Suprapubic skin (tissue), 4 donors: Measurements from ENCODE around the gene GNG5. TPM values are rescaled to one million over a fixed set of nuclear protein-coding genes. Genes with fewer than 3 reads are reported as not detected.

Source experiments
- DNase-seq, 2 donors: peaks; one replicate each; pipeline ENCODE4 v3.0.0-alpha.2; 2019; ENCODE audit warnings: low spot score in 2 of 2
- H3K27ac ChIP-seq: fragments of 200-600 bp; sonication (generic); one replicate; pipeline ENCODE4 v1.5.1; 2019
- H3K27me3 ChIP-seq: fragments of 200-600 bp; sonication (generic); one replicate; pipeline ENCODE4 v1.5.1; 2019
- H3K36me3 ChIP-seq: fragments of 200-600 bp; sonication (generic); one replicate; pipeline ENCODE4 v1.5.1; 2019
- H3K4me1 ChIP-seq: fragments of 200-600 bp; sonication (generic); one replicate; pipeline ENCODE4 v1.5.1; 2019
- H3K4me3 ChIP-seq: fragments of 200-600 bp; sonication (generic); one replicate; pipeline ENCODE4 v1.5.1; 2019; ENCODE audit warnings: mild to moderate bottlenecking
- H3K9me3 ChIP-seq: fragments of 200-600 bp; sonication (generic); one replicate; pipeline ENCODE4 v1.5.1; 2019
- EP300 ChIP-seq: sonication (generic); formaldehyde crosslinking; IDR thresholded peaks from one replicate; pipeline ENCODE4 v1.6.1; 2017; ENCODE audit warnings: antibody characterized with exemption
- POLR2A ChIP-seq, 2 donors: fragments of 450-650 bp; IDR thresholded peaks; one replicate each; pipeline ENCODE4 v1.6.1; 2017; ENCODE audit warnings: antibody characterized with exemption in 2 of 2, mild to moderate bottlenecking in 2 of 2, moderate library complexity in 2 of 2
- POLR2AphosphoS5 ChIP-seq, 3 donors: sonication (generic); formaldehyde crosslinking; IDR thresholded peaks; one replicate each; pipeline ENCODE4 v1.6.1; 2017; ENCODE audit warnings: antibody characterized with exemption in 3 of 3
- WGBS: methylation state at CpG from one replicate; pipeline ENCODE4 v1.1.5; 2018; 5-methylcytosine and 5-hydroxymethylcytosine counted together
- total RNA-seq, 4 donors: library from RNA; depleted of rRNA; stranded (reverse); fragments of >200 nt; gene quantifications; one replicate each; pipeline ENCODE4 v1.1.0, GENCODE V29; 2016
- TF ChIP-seq, protein P1 (sequence below), 2 donors: fragments of 200-600 bp in 1 of 2; fragments of 450-650 bp in 1 of 2; sonication (generic) in 1 of 2; IDR thresholded peaks; one replicate each; pipeline ENCODE4 v1.5.1; 2016 to 2019; ENCODE audit warnings: antibody characterized with exemption in 2 of 2, mild to moderate bottlenecking in 1 of 2, moderate library complexity in 1 of 2

GNG5 gene
- total RNA-seq: 100 to 1,000 TPM in 1 of 4 donors, 10 to 100 TPM in 3; 81.0 to 113 (median 88.2) TPM

DNA sequence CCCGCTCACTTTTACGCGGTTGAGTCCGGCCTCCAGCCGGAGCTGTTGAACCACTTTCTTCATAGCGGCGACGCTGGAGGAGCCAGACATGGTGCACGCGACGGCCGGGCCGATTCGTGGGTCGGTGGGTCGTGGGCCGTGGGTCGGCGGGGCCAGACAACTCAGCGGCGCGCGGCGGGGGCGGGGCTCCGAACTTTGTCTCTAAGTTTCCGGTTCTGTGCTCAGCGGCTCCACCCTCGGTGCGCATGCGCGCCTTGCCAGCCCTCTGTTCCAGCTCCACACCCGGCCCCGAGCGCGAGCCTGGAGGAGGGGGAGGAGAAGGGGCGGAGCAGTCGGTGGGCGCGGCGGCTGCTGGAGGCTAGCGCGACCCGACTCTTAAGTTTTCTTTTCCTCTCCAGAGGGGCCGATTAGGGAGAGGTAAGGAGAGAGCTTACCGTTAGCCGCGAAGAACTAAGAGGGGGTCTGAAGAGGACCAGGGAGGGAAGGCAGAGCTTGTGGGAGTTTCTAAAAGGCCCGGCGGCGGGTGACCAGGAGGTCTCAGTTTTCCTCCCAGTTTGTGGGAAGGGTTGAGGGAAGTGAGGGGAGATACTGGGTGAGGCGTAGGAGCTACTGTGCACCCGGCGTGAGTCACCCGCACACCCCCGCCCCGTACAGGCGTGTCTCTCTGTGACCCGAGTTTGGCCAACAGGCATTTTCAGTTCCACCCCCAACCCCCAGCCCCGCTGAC lies at the start of gene GNG5, which contains the start of gene SPATA1:
Gene GNG5 (minus strand): TSS at position 580 of the 727 bp plus-strand sequence. CDS start 490 bp downstream, at position 90.
Gene SPATA1 (plus strand): TSS at position 385 of the 727 bp plus-strand sequence. CDS start 9,974 bp downstream, outside the sequence.
- peak within 1 kb of the TSS; percentile 88 for H3K4me3 ChIP-seq
- WGBS: 0% methylated on average over 49 of the region's 60 CpGs
- TF ChIP-seq POLR2AphosphoS5 (IDR thresholded peaks at IDR 0.05) (peak in 2 of 3 donors; percentile 28 to 37), EP300 (no peak), POLR2A (IDR thresholded peaks at IDR 0.05) (peak; percentile 30 to 73)
- TF ChIP-seq, protein P1, sequence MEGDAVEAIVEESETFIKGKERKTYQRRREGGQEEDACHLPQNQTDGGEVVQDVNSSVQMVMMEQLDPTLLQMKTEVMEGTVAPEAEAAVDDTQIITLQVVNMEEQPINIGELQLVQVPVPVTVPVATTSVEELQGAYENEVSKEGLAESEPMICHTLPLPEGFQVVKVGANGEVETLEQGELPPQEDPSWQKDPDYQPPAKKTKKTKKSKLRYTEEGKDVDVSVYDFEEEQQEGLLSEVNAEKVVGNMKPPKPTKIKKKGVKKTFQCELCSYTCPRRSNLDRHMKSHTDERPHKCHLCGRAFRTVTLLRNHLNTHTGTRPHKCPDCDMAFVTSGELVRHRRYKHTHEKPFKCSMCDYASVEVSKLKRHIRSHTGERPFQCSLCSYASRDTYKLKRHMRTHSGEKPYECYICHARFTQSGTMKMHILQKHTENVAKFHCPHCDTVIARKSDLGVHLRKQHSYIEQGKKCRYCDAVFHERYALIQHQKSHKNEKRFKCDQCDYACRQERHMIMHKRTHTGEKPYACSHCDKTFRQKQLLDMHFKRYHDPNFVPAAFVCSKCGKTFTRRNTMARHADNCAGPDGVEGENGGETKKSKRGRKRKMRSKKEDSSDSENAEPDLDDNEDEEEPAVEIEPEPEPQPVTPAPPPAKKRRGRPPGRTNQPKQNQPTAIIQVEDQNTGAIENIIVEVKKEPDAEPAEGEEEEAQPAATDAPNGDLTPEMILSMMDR (IDR thresholded peaks at IDR 0.05): no peak
- peaks cover 38% of the 10 kb centered on the region for H3K4me1 ChIP-seq
- no peaks in the 10 kb centered on the region for H3K27me3 ChIP-seq
- peak; percentile 99 for DNase-seq
- peak within 1 kb of the TSS; percentile 98 for H3K27ac ChIP-seq
- peaks cover 7% of the 10 kb centered on the region for H3K9me3 ChIP-seq
- H3K36me3 ChIP-seq: no peaks in the 10 kb centered on the region

DNA sequence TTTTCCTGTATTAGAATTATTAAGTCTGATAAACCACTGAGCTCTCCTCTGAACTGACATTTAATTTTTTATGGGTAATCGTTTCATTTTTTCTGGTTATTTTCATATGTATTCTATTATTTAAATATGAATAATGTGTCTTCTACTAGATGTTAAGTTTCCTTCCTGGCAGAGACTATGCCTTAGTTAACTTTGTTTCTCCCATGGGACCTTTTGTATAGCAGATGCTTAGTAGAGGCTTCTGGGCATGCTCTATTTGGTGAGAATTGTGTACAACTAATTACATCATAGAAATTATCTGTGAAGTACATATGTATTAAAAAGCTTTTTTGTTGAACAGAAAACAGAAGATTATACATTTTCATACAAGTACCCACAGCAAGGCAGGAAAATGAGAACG lies 44.4 kb upstream of the GNG5 start:
- Histone ChIP-seq H3K9me3 (no peaks in the 10 kb centered on the region), H3K27me3 (no peaks in the 10 kb centered on the region), H3K4me1 (no peaks in the 10 kb centered on the region), H3K36me3 (no peaks in the 10 kb centered on the region), H3K4me3 (no peak overlapping the region), H3K27ac (no peak overlapping the region)
- no peak for DNase-seq
- no peak for TF ChIP-seq EP300
- TF ChIP-seq, protein P1 (IDR thresholded peaks at IDR 0.05): no peak
- 65% methylated on average over 2 of the region's 2 CpGs for WGBS

DNA sequence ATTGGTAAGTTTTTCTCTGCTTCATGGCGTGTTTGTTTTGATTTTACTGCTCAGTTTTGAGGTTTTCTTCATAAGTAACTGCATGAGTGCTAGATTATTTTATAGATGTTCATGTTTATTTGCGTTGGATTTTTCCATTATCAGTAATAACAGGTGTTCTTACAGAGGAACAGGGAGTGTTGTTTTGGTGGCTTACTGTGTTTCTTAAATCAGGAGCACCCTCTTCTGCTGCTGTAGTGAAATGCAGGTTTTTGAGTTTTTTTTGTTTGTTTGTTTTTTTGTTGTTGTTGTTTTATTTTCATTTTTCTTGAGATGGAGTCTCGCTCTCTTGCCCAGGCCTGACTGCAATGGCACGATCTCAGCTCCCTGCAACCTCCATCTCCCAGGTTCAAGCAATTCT lies 35.3 kb upstream of the GNG5 start:
- TF ChIP-seq, protein P1 (IDR thresholded peaks at IDR 0.05): no peak
- TF ChIP-seq POLR2AphosphoS5 (IDR thresholded peaks at IDR 0.05) (no peak), EP300 (no peak), POLR2A (IDR thresholded peaks at IDR 0.05) (no peak)
- 98% methylated on average over 4 of the region's 4 CpGs for WGBS
- Histone ChIP-seq H3K36me3 (peaks cover 5% of the 10 kb centered on the region), H3K4me3 (no peak overlapping the region), H3K9me3 (no peaks in the 10 kb centered on the region), H3K4me1 (no peaks in the 10 kb centered on the region), H3K27ac (no peak overlapping the region), H3K27me3 (no peaks in the 10 kb centered on the region)
- DNase-seq: no peak

DNA sequence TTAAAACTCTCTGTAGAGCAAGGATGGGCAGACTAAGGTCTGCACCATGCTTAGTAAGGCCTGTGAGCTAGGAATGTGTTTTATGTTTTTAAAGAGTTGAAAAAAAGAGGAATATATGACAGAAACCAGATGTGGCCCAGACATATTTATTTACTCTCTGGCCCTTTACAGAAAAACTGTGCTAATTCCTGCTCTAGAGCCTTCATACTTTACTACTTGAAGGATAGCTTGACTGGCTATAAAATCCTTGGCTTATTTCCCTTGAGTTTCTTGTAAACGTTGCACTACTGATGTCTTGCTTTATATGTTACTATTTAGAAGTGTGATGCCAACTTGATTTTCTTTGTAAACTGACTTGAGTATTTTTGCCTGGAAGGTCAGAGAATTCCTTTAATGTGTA lies 34.4 kb upstream of the GNG5 start:
- peaks cover 5% of the 10 kb centered on the region for H3K36me3 ChIP-seq

DNA sequence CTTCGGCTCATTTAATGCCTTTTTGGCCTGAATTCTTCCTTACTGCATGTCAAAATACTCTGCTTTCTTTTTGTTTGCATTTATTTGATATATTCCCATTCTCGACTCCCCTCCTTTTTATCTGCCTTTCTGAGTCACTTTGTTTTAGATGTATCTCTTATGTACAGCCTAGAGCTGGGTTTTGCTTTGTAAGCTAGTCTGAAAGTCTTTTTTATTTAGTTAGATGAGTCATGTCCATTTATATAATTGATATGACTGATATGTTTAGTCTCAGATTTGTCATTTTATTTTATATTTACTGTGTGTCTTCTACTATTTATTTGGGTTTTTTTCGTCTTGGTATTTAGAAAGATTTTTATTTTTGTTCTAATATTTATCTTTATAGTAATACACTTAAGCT lies 33.6 kb upstream of the GNG5 start:
- no peak for DNase-seq
- H3K36me3 ChIP-seq: peaks cover 5% of the 10 kb centered on the region
- no peaks in the 10 kb centered on the region for H3K9me3 ChIP-seq
- no peaks in the 10 kb centered on the region for H3K4me1 ChIP-seq
- TF ChIP-seq, protein P1 (IDR thresholded peaks at IDR 0.05): no peak
- TF ChIP-seq POLR2A (IDR thresholded peaks at IDR 0.05) (no peak), POLR2AphosphoS5 (IDR thresholded peaks at IDR 0.05) (no peak), EP300 (no peak)
- H3K4me3 ChIP-seq: no peak overlapping the region
- H3K27me3 ChIP-seq: no peaks in the 10 kb centered on the region
- H3K27ac ChIP-seq: no peak overlapping the region
- 90% methylated on average over 3 of the region's 3 CpGs for WGBS

More for the DNA sequence above, 34.4 kb upstream of the GNG5 start:
- Histone ChIP-seq H3K27me3 (no peaks in the 10 kb centered on the region), H3K27ac (no peak overlapping the region), H3K4me3 (no peak overlapping the region), H3K4me1 (no peaks in the 10 kb centered on the region), H3K9me3 (no peaks in the 10 kb centered on the region)
- WGBS: 21% methylated on average over 1 of the region's 1 CpG
- no peak for DNase-seq
- TF ChIP-seq POLR2AphosphoS5 (IDR thresholded peaks at IDR 0.05) (no peak), EP300 (no peak), POLR2A (IDR thresholded peaks at IDR 0.05) (no peak)
- TF ChIP-seq, protein P1 (IDR thresholded peaks at IDR 0.05): no peak
